GM12891 (cell line): Measurements from ENCODE around the gene COPE.

ENCODE experiments used
- PAX5 ChIP-seq: IDR thresholded peaks from 2 replicates; pipeline ENCODE4 v1.6.1; 2011; ENCODE audit warnings: low read length, moderate library complexity, mild to moderate bottlenecking; ENCODE audit not compliant: insufficient read depth, severe bottlenecking
- POLR2A ChIP-seq: IDR thresholded peaks from 2 replicates; pipeline ENCODE4 v1.6.1; 2011; ENCODE audit warnings: low read depth, low read length, control low read depth
- POLR2AphosphoS5 ChIP-seq: IDR thresholded peaks from 2 replicates; pipeline ENCODE4 v1.6.1; 2011; ENCODE audit warnings: low read depth, low read length, control low read depth
- SPI1 ChIP-seq: IDR thresholded peaks from 2 replicates; pipeline ENCODE4 v1.6.1; 2011; ENCODE audit warnings: low read depth, low read length, control low read depth
- TAF1 ChIP-seq: IDR thresholded peaks from 2 replicates; pipeline ENCODE4 v1.6.1; 2011; ENCODE audit warnings: low read depth, low read length, control low read depth

- TF ChIP-seq POLR2A (no peak), TAF1 (no peak), POLR2AphosphoS5 (no peak; the same call in none of the 2 replicates), PAX5 (no peak), SPI1 (no peak)
Observed at GRCh38 chr19:18905513-18906236, 13.5 kb downstream of the COPE start.
